ENCODE measurements around the gene SH3GL3.

SH3GL3 gene

DNA sequence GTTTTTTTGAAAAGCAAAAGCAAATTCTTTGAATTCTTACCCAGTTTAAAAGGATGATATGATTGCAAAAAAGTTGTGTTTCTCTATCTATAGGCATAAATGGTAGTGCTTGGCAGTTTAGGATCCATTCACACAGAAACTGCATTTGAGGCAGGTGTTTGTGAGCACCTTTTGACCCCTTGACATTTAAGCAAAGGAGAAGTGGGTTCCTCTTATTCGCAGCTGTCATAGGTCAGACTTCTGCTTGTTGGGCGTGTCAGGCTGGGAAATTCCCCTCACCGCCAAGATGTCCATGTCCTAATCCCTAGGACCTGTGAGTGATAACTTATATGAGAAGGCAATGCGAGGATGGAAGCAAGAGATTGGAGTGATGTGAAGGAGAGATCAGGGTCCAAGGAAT is 67.4 kb downstream of the SH3GL3 start:
- DNase-seq, result no peak

DNA sequence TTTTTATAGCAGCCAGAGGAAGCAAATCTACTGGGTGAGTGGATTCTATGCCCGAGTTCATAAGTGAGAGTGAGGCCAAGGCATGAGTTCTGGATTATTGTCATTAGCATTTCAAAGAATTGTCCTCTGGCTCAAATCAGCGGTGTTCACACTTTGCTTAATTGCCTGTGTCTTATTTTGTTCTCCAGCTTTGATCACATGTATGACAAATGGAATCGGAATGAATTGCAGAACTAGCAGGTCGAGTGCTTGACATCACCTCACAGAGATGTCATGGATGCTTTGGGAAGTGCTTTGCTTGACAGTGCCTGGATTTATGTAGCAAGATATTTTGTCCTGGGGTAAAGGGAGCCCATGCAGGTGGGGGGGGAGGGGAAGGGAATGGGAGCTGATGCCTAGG is 68.0 kb downstream of the SH3GL3 start:
- DNase-seq, result no peak

DNA sequence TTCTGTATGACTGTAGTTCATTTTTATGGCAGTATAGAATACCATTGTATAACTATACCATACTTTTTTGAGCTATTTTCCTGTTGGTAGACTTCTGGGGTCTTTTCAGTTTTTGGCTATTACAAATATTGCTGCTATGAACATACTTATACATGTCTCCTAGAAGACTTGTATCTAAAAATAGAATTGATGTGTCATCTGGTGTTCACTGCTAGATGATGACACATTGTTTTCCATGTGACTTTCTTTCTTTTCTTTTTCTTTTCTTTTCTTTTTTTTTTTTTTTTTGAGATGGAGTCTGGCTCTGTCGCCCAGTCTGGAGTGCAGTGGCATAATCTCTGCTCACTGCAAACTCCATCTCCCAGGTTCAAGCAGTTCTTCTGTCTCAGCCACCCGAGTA is 69.8 kb downstream of the SH3GL3 start:
- no peak for DNase-seq

DNA sequence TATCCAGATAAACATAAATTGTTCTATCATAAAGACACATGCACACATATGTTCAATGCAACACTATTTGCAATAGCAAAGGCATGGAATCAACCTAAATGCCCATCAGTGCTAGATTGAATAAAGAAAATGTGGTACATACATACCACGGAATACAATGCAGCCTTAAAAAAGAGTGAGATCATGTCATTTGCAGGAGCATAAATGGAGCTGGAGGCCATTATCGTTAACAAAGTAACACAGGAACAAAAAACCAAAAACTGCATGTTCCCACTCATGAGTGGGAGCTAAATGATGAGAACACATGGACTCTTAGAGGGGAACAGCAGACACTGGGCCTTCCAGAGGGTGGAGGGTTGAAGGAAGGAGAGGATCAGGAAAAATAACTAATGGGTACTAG is 79.2 kb downstream of the SH3GL3 start:
- no peak for DNase-seq

DNA sequence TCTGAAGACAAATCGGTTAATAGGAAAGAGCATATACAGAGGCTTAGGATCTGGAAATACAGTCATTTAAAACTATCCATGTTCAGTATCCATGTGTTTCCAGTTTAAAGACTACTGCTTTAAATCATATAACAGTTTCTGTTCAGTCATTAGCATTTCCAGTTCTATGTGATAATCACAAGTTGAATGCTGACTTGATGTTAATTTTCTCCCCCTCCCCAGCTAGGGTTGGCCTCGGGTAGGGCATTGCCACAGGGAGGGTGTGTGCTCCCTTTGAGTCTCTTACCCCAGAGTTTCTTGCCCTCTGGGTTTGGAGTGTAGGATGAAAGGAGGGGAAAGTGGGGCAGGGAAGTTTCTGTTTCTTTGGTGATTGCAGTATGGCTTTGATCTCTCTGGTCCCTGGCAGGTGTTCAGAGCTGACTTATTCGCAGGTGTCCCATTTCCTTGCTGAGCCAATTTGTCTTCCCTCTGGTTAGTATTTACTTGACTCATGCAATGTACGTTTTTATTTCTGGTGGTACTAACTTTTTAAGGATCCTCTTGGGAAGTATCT is 86.3 kb downstream of the SH3GL3 start:
- DNase-seq, result no peak

DNA sequence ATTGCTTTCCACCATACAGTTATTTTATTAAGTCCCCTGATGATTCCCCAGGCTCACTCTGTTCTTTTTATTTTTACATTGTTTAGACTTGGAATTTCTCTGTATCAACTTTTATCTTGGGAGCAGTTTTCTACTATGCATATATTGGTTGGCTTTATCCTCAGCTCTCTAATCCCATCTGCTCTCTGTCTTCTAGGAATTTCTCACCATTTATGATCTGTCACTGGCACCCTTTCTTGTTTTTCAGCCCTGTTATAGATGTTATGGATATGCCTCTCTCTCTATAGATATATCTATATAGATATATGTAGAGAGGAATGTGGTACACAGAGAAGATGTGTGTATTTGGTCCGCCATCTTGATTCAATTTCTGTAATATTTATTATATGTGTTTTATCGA is 90.5 kb downstream of the SH3GL3 start:
- no peak for DNase-seq

DNA sequence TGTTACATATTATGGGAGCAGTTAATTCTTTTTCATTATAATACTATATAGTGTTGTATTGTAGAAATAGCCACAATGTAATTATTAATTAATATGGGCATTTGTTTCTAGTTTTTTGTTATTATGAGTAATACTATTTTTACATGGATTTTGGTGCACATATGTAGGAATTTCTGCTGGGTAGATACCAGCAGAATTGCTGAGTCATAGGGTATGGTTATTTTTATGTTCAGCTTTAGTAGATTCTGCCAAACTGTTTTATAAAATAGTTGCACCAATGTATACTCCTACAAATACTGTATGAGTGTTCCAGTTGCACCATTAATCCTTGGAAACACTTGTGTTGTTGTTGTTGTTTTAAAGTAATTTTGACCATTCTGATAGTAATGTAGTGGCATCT is 91.5 kb downstream of the SH3GL3 start:
- DNase-seq, result no peak

DNA sequence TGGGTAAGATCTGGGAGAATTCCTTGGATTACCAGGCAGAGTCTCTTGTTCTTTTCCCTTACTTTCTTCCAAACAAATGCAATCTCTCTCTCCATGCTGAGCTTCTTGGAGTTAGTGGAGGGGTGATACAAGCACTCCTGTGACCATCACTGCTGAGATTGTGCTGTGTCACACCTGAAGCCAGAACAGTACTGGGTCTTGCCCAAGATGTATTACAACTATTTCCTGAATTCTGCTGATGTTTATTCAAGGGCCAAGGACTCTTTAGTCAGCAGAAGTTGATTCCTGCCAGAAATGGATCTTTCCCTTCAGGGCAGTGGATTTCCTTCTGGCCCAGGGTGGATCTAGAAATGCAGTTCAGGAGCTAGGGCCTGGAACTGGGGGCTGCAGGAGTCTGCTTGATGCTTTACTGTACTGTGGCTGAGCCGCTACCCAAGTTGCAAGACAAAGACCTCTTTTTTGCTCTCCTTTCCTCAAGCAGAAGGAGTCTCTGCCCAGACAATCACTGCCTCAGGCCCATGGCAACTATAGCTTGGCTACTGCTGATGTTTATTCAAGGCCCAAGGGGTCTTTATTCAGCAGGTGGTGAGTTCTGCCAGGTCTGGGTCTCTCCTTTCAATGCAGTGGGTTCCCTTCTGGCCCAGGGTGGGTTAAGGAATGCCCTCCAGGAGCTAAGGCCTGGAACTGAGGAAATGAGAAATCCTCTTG is 98.8 kb downstream of the SH3GL3 start:
- DNase-seq, result no peak

DNA sequence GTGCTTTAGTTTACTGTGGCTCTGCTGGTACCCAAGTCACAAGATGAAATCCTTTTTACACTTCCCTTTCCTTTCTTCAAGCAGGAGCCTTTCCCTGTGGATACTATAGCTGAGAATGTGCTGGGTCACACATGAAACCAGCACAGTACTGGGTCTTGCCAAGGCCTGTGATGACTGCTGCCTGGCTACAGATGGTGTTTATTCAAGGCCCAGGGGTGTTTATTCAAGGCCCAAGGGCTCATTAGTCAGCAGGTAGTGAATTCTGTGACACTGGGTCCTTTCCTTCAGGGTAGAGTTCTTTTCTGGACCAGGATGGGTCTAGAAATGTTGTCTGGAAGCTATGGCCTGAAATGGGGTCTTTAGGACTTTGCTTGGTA is 99.4 kb downstream of the SH3GL3 start:
- DNase-seq, result no peak

DNA sequence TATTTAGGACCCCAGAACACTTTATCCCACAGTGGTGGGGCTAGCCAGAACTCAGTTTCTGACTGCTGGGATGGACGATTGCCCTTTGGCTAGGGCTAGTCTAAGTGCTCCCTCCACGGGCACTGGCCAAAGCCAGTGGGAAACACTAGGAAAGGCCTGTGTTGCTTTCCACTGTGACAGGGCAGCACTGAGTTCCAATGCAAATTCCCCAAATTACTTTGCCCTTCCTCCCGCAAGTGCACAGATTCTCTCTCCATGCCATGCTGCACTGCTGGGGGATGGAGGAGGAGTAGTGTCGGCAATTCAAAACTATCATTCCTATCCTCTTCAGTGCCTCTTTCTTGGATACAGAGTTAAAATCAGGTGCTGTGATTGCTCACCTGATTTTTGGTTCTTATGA is 100.0 kb downstream of the SH3GL3 start:
- no peak for DNase-seq

DNA sequence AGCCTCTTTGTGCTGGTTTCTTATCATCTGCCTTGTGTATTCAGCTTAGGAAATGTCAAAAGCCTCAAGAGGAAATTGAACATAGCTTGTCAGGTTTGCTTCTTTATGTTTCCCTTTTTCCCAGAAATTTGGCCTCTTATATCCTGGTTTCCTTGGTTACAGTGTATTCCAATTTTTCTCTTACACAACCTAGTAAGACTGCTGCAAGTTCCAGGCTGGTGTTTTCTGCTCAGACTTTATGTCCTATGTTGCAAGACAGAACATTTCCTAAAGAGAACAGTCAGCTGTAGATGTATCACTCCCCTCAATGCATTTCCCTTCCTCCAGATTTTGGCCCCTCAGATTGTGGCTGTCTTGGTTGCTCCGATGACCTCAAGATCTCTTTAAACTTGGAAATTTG is 102.5 kb downstream of the SH3GL3 start:
- DNase-seq, result no peak

DNA sequence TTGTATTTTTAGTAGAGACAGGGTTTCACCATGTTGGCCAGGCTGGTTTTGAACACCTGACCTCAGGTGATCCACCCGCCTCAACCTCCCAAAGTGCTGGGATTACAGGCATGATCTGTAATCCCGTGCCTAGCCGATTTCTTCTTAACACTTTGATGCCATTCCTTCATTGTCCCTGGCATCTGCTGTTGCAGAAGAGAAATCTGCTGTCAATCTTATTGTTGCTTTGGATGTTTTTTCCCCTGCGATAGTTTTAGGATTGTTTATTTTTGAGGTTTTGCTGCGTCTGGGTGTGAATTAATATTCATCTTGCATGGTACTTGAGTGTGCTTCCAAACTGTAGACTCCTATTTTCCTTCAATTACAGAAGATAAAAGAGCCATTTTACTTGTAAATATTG is 107.4 kb downstream of the SH3GL3 start:
- no peak for DNase-seq

DNA sequence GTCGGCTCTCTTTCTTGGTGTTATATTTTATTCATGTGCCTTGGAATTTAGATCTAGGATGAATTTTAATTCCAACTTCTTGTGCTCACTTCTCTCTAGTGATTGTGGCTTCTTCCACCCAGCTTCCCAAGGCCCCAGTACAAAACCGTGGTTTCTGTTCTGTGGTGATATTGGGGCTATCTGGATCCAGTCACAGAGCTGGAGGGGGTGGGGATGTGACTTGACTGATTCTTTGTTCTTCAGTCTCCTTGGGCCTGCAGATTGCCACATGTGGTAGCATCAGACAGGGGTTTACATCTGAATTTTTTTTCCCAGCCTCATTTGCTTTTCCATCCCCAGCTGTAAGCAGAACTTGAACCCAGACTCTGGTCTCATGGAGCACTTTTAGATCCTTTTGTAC is 108.2 kb downstream of the SH3GL3 start:
- DNase-seq, result no peak

DNA sequence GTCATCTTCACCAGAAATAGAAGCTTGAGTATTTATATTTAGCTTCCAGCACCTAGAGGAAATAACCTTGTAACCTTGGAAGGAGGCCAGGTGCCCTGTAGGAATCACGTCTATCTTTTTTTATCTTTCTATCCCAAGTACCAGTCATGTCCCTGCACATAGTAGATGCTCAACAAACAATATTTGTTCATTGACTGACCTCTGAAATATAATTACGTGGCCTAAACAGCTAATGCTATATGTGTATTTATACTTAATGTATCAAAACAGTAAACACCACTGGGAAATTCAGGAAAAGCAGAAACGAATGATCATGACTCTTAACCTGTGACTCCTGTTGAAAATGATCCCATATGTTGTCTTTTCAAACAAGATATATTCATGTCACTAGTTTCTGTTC is 108.9 kb downstream of the SH3GL3 start:
- DNase-seq, result no peak

DNA sequence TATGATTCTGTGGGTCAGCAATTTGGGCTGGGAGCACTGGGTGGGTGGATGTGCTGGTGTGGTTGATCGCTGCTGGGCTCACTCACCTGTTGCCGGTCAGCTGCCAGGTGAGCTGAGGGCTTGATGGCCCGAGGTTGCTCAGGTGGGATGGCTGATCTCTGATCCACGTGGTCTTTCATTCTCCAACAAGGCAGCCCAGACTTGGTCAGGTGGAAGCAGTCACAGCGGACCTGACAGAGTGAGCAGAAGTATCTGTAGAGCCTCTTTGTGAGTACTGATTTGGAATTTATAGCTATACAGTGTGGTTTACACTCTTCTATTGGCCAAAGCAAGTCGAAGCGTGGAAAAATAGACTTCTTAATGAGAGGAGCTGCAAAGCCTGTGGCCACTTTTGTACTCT is 109.6 kb downstream of the SH3GL3 start:
- DNase-seq, result no peak

DNA sequence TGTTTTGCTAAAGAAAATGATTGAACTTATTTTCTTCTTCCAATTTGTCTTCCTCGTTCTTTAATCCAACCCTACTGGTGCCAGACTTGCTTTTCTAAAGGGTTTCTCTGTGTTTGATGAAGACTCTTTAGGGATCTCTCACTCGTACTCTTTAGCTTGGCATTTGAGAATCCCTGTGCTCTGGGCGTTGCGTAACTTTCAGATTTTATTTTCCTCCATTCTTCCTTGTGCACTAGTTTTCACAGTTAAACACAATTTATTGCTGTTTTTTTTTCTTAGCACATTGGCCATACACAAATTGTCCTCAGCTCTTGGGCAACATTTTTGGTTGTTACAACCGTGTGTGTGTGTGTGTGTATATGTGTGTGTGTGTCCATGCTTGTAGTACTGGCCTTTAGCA is 111.0 kb downstream of the SH3GL3 start:
- DNase-seq, result no peak

DNA sequence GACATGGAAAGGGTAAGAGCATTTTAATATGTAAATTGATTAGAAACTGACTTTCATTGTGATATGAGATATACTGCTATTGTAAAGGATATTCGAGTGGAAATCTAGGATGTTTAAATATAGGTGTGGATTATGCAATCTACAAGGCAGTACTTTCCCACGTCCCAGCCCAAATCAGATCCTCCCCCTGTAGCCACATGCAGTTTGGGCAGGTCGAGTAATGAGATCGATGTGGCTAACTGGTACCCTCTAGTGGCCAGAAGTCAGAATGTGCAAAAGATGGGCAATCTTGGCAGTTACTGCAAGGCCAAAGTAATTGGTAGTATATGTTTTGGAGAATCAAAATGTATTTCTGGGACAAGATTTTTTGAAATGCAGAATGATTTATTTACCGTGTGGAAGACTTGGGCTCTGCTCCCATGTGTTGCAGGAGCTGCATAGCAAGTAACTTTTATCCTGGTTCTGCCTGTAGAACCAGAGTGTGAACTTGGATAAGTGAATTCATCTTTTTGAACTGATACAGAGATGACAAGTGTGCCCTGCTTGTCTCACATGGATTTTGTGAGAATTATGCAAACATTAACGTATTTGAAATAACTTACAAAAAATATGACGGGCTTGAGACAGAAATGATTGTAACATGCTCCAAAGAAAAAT is 112.3 kb downstream of the SH3GL3 start:
- peak; percentile 15 to 40 for DNase-seq

DNA sequence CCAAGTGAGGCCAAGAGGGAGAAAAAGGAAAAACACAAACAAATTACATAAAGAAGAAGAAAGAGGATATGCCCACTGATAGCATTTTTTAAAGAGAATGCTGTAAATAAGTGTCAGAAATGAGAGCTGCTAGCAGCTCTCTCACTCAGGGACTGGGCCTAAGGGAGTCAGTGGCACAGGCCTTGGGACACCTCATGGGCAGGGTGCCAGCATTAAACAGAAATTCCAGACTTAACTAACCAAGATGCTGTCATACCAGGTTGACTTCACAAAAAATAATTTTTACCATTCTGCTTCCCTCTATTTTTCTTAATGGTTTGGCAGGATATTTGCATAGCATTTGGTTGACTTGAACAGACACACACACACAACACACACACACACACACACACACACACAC is 114.5 kb downstream of the SH3GL3 start:
- no peak for DNase-seq

DNA sequence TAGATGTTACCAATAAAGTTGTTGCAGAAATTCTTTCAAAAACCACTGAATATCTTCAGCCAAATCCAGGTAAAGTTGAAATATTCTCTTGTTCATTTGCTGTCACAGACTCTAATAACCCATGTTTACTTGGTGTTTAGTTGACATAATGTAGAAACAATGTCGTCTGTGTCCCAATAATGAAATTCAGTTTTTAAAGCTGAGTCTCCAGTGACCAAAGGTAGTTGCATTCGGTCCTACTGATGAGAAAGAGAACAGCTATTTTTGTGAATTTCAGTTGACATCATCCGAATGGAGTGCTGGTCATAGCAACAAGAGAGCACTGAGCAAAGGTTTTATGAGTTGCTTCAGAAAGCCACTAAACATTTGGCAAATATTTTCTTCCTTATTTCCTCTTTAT is 118.0 kb downstream of the SH3GL3 start:
- DNase-seq, result no peak

DNA sequence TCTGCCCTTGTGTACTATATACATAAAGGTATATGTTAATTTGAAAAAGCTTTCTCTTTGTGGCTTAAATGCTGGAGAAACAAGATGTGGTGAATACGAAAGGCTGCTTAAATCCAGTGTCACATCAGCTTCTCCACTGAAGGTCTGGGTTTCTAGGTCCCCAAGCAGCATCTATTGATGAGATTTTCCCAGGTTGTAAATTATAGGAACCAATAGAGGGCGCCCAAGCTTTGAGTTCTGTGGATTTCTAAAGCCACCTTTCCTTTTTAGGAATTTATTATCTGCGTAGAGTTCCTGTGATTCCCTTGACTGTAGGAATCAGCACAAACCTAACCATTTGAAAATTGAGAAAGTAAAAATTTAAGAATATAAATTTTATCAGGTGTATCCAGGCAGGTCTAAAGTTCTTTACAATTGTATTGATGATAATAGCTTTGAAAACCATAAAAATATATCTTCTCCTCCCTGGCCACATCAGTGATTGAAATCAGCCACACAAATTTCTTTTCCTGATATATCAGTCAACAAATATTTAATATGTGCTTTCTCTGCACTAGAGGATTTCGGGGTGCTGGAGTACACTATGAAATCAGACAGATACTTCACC is 118.5 kb downstream of the SH3GL3 start:
- DNase-seq, result peak; percentile 38 to 42

DNA sequence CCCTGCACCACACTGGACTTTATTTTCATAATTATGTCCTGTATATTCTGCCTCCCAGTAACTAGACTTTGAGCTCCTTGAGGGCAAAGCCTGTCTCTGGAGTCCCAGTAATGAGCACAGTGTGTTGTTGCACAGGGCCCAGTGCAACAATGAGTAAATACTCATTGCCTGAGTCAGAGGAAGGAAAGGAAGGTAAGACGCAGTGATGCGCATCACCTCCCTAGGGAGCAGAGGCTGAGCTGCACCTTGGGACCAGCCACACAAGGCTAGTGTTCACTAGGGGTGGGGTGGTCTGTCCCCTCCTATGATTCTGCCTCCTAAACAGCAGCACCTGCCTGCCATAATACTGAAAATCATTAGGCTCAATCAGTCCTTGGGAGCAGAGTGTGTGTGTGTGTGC is 120.2 kb downstream of the SH3GL3 start:
- no peak for DNase-seq

DNA sequence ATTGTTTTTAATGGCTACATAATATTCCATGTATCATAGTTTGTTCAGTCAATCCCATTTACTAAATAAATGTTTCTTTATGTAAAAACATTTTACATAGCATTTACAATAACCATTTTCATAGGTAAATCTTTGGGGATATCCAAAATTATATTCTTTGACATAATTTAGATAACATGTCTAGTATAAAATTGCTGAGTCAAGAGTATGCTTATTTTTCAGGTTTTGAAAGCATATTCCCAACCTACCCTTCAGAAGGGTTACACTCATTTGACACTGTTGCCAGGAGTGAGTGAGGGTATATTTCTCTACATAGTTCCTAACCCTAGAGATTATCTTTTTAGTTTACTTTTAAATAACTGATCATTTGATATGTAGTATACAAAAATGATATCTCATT is 122.2 kb downstream of the SH3GL3 start:
- no peak for DNase-seq

DNA sequence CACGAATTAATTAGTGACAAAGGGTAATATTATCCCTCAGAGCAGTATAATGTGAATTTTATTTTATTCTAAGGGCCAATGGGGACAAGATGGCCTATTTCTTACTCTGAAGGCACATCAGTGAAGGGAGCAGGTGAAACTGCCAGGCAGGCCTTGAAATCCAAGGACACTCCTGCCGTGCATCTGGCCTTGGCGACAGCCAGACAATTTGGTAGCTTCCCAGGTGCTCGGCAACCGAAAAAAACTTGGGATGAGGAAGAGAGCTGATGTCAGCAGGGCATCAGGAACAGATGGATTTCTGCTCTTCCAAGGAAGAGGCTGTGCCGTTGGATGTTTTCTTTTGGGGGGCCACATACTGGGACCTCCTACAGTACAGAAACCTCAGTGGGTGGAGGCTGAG is 123.6 kb downstream of the SH3GL3 start:
- no peak for DNase-seq
